ENCODE data around the gene SMDT1. TPM values are rescaled to one million over a fixed set of nuclear protein-coding genes. Genes with fewer than 3 reads are reported as not detected.

SMDT1 gene
- total RNA-seq, 1 experiment from 2014 or later: 12.6 TPM

DNA sequence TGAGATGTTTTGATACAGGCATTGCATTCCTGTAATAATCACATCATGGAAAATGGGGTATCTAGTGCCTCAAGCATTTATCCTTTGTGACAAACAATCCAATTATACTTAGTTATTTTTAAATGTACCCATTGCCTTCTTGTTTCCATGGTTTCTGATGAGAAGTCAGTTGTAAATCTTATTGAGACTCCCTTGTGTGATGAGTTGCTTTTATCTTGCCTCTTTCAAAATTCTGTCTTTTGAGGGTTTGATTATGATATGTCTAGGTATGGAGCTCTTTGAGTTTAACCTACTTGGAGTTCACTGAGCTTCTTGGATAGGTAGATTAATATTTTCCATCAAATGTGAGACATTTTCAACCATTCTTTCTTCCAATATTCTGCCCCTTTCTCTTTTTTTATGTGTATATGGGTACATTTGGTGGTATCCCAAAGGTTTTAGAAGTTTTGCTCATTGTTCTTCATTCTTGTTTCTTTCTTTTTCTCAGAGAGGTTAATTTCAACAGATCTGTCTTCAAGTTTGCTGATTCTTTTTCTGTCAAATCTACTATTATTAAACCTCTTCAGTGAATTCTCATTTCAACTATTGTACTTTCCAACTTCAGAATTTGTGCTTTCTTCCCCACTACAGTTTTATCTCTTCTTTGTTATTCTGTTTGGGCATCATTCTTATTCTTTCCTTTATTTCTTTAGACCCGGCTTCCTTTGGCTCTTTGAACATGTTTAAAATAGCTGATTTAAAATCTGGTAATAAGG is 22.6 kb upstream of the SMDT1 start:
- Histone ChIP-seq H3K4me2 (ENCODE audit: low read depth, low read length, poor library complexity, severe bottlenecking) (no peak overlapping the region), H3K79me2 (ENCODE audit: low read length) (no peaks in the 10 kb centered on the region), H3K36me3 (ENCODE audit: insufficient read depth, low read length) (peaks cover 37% of the 10 kb centered on the region), H3K4me3 (ENCODE audit: low read length) (no peak overlapping the region), H3K27ac (ENCODE audit: low read length) (no peak overlapping the region), H3K9me2 (replicated peaks; ENCODE audit: insufficient read depth, low read length) (no peaks in the 10 kb centered on the region), H3K9ac (ENCODE audit: low read length) (no peak overlapping the region), H3K27me3 (ENCODE audit: low read length) (no peaks in the 10 kb centered on the region), H3K9me3 (ENCODE audit: low read length) (peaks cover 26% of the 10 kb centered on the region), H2AFZ (ENCODE audit: low read length) (no peak overlapping the region), H4K20me1 (ENCODE audit: insufficient read depth, low read depth, low read length) (no peaks in the 10 kb centered on the region), H3K4me1 (ENCODE audit: low read length) (0 out of 2 replicates have a peak, but pooled peaks cover 3% of the 10 kb centered on the region)
- DNase-seq: no peak

DNA sequence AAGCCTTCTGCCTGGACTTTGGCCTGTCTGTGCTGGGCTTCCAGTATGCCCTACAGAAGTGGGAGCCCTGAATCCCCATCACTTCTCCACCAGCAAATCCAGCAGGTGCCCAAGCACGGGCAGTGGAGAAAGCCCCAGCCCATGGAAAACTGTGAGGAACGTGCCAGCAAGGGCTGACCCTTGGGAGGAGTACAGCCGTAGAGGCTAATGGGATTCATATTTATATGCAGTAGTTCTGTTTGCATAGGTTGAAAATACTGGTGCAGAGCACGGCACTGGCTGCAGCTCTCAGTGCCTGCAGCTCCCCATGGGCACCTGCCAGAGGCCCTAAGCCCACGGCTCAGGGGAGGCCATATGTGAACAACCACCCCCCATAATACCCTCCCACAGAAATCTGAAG is 19.0 kb upstream of the SMDT1 start:
- H3K4me1 ChIP-seq (ENCODE audit: low read length): peaks cover under 1% of the 10 kb centered on the region; the same call in 1 of the 2 replicates
- no peaks in the 10 kb centered on the region for H3K79me2 ChIP-seq (ENCODE audit: low read length)
- no peak overlapping the region for H2AFZ ChIP-seq (ENCODE audit: low read length)
- no peak overlapping the region for H3K4me2 ChIP-seq (ENCODE audit: low read depth, low read length, poor library complexity, severe bottlenecking)
- H3K4me3 ChIP-seq (ENCODE audit: low read length): no peak overlapping the region
- peaks cover 26% of the 10 kb centered on the region for H3K9me3 ChIP-seq (ENCODE audit: low read length)
- H3K27ac ChIP-seq (ENCODE audit: low read length): no peak overlapping the region
- no peaks in the 10 kb centered on the region for H4K20me1 ChIP-seq (ENCODE audit: insufficient read depth, low read depth, low read length)
- DNase-seq: no peak
- H3K9me2 ChIP-seq (replicated peaks; ENCODE audit: insufficient read depth, low read length): no peaks in the 10 kb centered on the region
- peaks cover 37% of the 10 kb centered on the region for H3K36me3 ChIP-seq (ENCODE audit: insufficient read depth, low read length)
- no peaks in the 10 kb centered on the region for H3K27me3 ChIP-seq (ENCODE audit: low read length)
- no peak overlapping the region for H3K9ac ChIP-seq (ENCODE audit: low read length)

DNA sequence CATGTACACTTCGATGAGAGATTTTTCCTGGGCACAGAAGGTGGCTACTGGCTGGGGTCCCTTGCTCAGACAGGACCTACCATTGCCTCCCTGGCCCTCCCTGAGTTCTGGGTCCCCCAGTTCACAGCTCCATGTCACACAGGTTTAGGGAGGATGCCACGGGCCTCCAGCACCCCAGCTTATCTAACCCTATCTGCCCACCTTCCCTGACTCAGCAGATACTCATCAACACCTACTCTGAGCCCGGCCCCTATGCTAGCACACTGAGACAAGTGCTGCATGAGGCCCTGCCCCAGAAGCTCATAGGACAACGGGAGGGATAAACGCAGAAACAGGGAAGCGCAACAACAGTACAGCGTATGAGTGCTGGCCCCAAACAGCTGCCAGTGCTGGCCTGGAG is 18.5 kb upstream of the SMDT1 start:
- peaks cover 37% of the 10 kb centered on the region for H3K36me3 ChIP-seq (ENCODE audit: insufficient read depth, low read length)
- H3K4me3 ChIP-seq (ENCODE audit: low read length): no peak overlapping the region
- H3K4me1 ChIP-seq (ENCODE audit: low read length): peaks cover 3% of the 10 kb centered on the region; the same call in 1 of the 2 replicates
- no peak overlapping the region for H3K4me2 ChIP-seq (ENCODE audit: low read depth, low read length, poor library complexity, severe bottlenecking)
- H3K9me2 ChIP-seq (replicated peaks; ENCODE audit: insufficient read depth, low read length): no peaks in the 10 kb centered on the region
- peaks cover 23% of the 10 kb centered on the region for H3K9me3 ChIP-seq (ENCODE audit: low read length)
- no peak for DNase-seq
- H3K27me3 ChIP-seq (ENCODE audit: low read length): no peaks in the 10 kb centered on the region
- no peak overlapping the region for H2AFZ ChIP-seq (ENCODE audit: low read length)
- H3K27ac ChIP-seq (ENCODE audit: low read length): no peak overlapping the region
- no peaks in the 10 kb centered on the region for H4K20me1 ChIP-seq (ENCODE audit: insufficient read depth, low read depth, low read length)
- no peak overlapping the region for H3K9ac ChIP-seq (ENCODE audit: low read length)
- no peaks in the 10 kb centered on the region for H3K79me2 ChIP-seq (ENCODE audit: low read length)

DNA sequence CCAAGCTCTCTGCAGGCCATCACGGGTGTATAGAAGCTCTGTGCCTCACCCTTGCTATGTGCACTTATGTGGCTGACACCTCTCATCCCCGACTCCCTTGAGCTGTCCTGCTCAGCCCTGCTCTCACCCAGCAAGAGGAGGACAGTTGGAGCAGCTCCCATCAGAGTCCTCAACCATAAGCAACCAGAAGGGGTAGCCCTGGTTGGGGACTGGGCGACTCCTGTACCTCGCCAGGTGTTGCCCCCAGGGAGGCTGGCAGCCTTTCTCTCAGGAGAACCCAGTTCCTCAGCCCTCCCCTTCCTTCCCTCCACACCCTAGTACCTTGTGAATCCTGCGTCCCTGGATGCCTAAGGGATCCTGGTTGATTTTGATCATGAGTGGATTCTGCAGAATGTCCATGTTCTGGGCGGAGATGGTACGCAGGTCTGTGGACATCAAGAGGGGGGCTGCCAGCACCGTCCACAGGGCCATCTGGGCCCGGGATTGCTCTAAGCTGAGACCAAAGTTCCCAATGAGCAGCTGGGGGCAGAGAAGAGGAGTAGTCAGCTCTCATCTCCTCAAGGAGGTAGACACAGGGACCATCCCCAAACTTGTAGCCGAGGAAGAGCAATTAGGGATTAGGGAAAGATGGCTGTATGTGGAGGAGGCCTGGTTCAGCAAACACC is 16.9 kb upstream of the SMDT1 start:
- Histone ChIP-seq H3K9me2 (replicated peaks; ENCODE audit: insufficient read depth, low read length) (no peaks in the 10 kb centered on the region), H3K4me3 (ENCODE audit: low read length) (no peak overlapping the region), H3K4me2 (ENCODE audit: low read depth, low read length, poor library complexity, severe bottlenecking) (no peak overlapping the region), H3K4me1 (ENCODE audit: low read length) (peaks cover 3% of the 10 kb centered on the region; the same call in 1 of the 2 replicates), H3K27ac (ENCODE audit: low read length) (no peak overlapping the region), H3K36me3 (ENCODE audit: insufficient read depth, low read length) (peaks cover 34% of the 10 kb centered on the region), H3K27me3 (ENCODE audit: low read length) (no peaks in the 10 kb centered on the region), H3K79me2 (ENCODE audit: low read length) (no peaks in the 10 kb centered on the region), H3K9me3 (ENCODE audit: low read length) (peaks cover 8% of the 10 kb centered on the region), H2AFZ (ENCODE audit: low read length) (no peak overlapping the region), H3K9ac (ENCODE audit: low read length) (no peak overlapping the region), H4K20me1 (ENCODE audit: insufficient read depth, low read depth, low read length) (no peaks in the 10 kb centered on the region)
- no peak for DNase-seq

DNA sequence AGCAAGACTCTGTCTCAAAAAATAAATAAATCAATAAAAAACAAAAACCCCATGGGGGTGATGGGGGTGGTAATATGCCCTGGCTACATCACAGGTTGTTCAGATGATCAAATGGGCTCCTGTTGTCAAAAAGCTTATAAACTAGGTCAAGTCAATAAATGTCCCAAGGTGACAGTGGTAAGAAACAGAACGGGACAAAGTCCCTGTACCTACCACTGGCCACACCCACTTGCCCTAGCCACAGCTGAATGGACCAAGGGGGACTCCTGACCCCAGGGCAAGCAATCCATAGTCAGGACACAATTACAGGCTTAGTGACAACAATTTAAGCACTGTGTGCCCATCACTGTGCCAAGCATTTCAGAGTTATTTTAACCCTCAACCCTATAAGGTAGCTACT is 14.9 kb upstream of the SMDT1 start:
- H3K4me2 ChIP-seq (ENCODE audit: low read depth, low read length, poor library complexity, severe bottlenecking): no peak overlapping the region
- H3K79me2 ChIP-seq (ENCODE audit: low read length): peaks cover 2% of the 10 kb centered on the region
- DNase-seq: no peak
- H2AFZ ChIP-seq (ENCODE audit: low read length): no peak overlapping the region
- peaks cover 18% of the 10 kb centered on the region; the same call in 1 of the 2 replicates for H3K36me3 ChIP-seq (ENCODE audit: insufficient read depth, low read length)
- H3K4me3 ChIP-seq (ENCODE audit: low read length): no peak overlapping the region
- H3K4me1 ChIP-seq (ENCODE audit: low read length): peaks cover 5% of the 10 kb centered on the region
- H3K27ac ChIP-seq (ENCODE audit: low read length): no peak overlapping the region
- H4K20me1 ChIP-seq (ENCODE audit: insufficient read depth, low read depth, low read length): no peaks in the 10 kb centered on the region
- H3K9me2 ChIP-seq (replicated peaks; ENCODE audit: insufficient read depth, low read length): no peaks in the 10 kb centered on the region
- no peaks in the 10 kb centered on the region for H3K9me3 ChIP-seq (ENCODE audit: low read length)
- no peak overlapping the region for H3K9ac ChIP-seq (ENCODE audit: low read length)
- H3K27me3 ChIP-seq (ENCODE audit: low read length): no peaks in the 10 kb centered on the region

DNA sequence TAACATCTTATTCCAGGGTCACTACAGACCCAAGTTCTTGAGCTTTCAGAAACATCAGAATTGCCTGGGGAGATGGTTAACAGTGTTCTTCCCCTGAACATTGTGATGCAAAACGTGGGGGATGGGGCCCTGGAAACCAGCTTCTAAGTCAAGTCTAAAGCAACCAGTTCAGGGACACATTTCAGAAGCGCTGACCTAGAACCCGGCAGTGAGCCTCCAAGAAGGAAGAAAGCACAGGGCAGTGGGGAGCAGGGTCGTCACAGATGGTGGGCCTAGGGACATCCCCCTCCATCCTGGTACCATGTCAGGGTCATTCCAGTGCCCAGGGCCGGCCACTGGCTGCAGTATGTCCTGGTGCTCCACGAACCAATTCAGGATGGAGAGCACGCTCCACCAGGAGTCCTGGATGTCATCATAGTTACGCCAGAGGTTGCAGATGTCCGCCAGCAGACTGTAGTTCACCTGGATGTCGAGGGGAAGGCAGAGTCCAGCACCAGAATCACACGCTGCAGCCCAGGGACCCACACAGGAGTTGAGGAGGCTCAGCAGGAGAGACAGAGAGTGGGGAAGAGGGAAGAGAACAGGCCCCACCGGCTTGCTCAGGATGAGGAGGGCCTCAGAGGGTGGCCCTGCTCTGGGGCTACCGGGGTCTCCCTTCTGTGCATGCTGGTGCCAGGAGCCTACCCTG is 13.9 kb upstream of the SMDT1 start:
- Histone ChIP-seq H3K79me2 (ENCODE audit: low read length) (peaks cover 7% of the 10 kb centered on the region), H3K4me2 (ENCODE audit: low read depth, low read length, poor library complexity, severe bottlenecking) (no peak overlapping the region), H3K4me1 (ENCODE audit: low read length) (peaks cover 13% of the 10 kb centered on the region), H3K9me2 (replicated peaks; ENCODE audit: insufficient read depth, low read length) (no peaks in the 10 kb centered on the region), H3K9me3 (ENCODE audit: low read length) (no peaks in the 10 kb centered on the region), H3K4me3 (ENCODE audit: low read length) (no peak overlapping the region), H3K27ac (ENCODE audit: low read length) (no peak overlapping the region), H2AFZ (ENCODE audit: low read length) (no peak overlapping the region), H3K27me3 (ENCODE audit: low read length) (no peaks in the 10 kb centered on the region), H3K36me3 (ENCODE audit: insufficient read depth, low read length) (peaks cover 9% of the 10 kb centered on the region; the same call in 1 of the 2 replicates), H3K9ac (ENCODE audit: low read length) (no peak overlapping the region), H4K20me1 (ENCODE audit: insufficient read depth, low read depth, low read length) (no peaks in the 10 kb centered on the region)
- DNase-seq: no peak

DNA sequence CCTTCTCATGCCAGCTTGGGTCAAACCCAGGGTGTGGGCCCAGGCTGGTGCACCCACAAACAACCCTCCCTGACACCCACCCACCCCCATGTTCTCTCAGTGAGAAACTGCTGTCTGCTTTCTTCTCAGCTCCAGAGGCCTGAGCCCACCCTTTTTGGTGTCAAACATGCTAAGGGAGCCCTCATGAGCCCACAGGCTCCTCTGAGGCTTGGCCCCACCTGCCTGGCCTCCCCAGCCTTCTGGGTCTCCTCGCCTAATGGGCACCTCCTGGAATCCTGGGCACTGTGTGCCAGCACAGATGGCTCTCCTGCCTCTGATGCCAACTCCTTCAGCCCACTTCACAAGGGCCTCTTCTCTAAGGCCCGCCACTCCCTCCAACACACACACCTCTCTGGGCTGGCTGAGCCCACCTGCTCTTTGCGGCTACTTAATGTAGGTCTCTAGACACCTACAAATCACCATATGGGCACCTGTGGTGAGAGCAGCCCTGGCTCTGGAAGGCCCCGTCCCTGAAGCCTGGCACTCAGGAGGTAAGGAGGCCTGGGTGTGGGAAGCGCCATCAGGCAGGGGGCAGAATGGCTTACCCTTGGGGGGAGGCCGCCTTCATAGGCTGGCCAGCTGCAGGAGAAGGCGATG is 13.3 kb upstream of the SMDT1 start:
- Histone ChIP-seq H3K9me2 (replicated peaks; ENCODE audit: insufficient read depth, low read length) (no peaks in the 10 kb centered on the region), H4K20me1 (ENCODE audit: insufficient read depth, low read depth, low read length) (no peaks in the 10 kb centered on the region), H2AFZ (ENCODE audit: low read length) (no peak overlapping the region), H3K4me1 (ENCODE audit: low read length) (peaks cover 18% of the 10 kb centered on the region), H3K4me3 (ENCODE audit: low read length) (no peak overlapping the region), H3K79me2 (ENCODE audit: low read length) (peaks cover 7% of the 10 kb centered on the region), H3K27me3 (ENCODE audit: low read length) (no peaks in the 10 kb centered on the region), H3K9ac (ENCODE audit: low read length) (no peak overlapping the region), H3K4me2 (ENCODE audit: low read depth, low read length, poor library complexity, severe bottlenecking) (no peak overlapping the region), H3K9me3 (ENCODE audit: low read length) (no peaks in the 10 kb centered on the region), H3K36me3 (ENCODE audit: insufficient read depth, low read length) (peaks cover 2% of the 10 kb centered on the region; the same call in 1 of the 2 replicates), H3K27ac (ENCODE audit: low read length) (no peak overlapping the region)
- DNase-seq: no peak

DNA sequence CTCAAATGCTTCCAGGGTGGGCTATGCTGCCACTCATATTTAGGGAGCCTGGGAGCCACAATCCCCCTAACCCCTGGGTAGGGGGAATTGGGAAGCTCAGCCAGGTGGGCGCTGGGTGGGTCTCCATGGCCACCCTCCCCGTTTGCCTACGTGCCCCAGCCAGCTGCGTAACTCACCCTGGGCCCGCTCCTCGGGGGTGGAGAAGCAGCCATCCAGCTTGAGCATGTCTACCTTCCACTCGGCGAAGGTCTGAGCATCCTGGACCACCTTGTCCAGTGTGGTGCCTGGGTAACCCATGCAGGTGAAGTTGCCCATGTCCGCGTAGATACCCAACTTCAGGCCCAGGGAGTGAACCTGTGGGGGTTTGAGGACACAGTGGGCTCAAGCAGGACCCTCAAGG is 12.6 kb upstream of the SMDT1 start:
- DNase-seq: no peak
- Histone ChIP-seq H4K20me1 (ENCODE audit: insufficient read depth, low read depth, low read length) (no peaks in the 10 kb centered on the region), H3K27ac (ENCODE audit: low read length) (no peak overlapping the region), H3K9me3 (ENCODE audit: low read length) (no peaks in the 10 kb centered on the region), H3K9me2 (replicated peaks; ENCODE audit: insufficient read depth, low read length) (no peaks in the 10 kb centered on the region), H3K9ac (ENCODE audit: low read length) (no peak overlapping the region), H3K79me2 (ENCODE audit: low read length) (peaks cover 7% of the 10 kb centered on the region), H3K4me3 (ENCODE audit: low read length) (no peak overlapping the region), H3K27me3 (ENCODE audit: low read length) (no peaks in the 10 kb centered on the region), H3K4me1 (ENCODE audit: low read length) (peaks cover 23% of the 10 kb centered on the region), H2AFZ (ENCODE audit: low read length) (no peak overlapping the region), H3K36me3 (ENCODE audit: insufficient read depth, low read length) (no peaks in the 10 kb centered on the region), H3K4me2 (ENCODE audit: low read depth, low read length, poor library complexity, severe bottlenecking) (no peak overlapping the region)

Data from Karpas-422 (cell line).